ENCODE results near the gene OR1I1.
"Not testable (repeated sequence)": the region's sequence is repeated elsewhere in the genome, so short reads cannot be mapped to it uniquely, and the experiment has no call there.

- not testable (repeated sequence) for TF ChIP-seq POLR2A (IDR thresholded peaks at IDR 0.05; ENCODE audit: low read length); GATA1 (IDR thresholded peaks at IDR 0.05; ENCODE audit: low read depth, low read length)
These were observed 2.0 kb upstream of the OR1I1 start for GRCh38 chr19:15080002-15080401.

Measured in erythroblast (primary cell).